Smooth muscle cell (in vitro differentiated cells): Measurements from ENCODE around the gene SLC25A21. TPM values are rescaled to one million over a fixed set of nuclear protein-coding genes. Genes with fewer than 3 reads are reported as not detected.

Experiments
- DNase-seq: peaks from one replicate; lab custom pipeline; 2025; ENCODE audit not compliant: unreplicated experiment; lab: John Stamatoyannopoulos, UW
- H2AFZ ChIP-seq: fragments of 200-600 bp; sonication (generic); 2 replicates; pipeline ENCODE4 v1.6.0; 2016; ENCODE audit warnings: antibody characterized with exemption, low read depth, mild to moderate bottlenecking
- H3F3A ChIP-seq: fragments of 200-600 bp; sonication (generic); 2 replicates; pipeline ENCODE4 v1.6.0; 2017; ENCODE audit warnings: antibody characterized with exemption, low read depth
- H3K27ac ChIP-seq: fragments of 200-600 bp; sonication (generic); 2 replicates; pipeline ENCODE4 v1.5.1; 2016; ENCODE audit warnings: low read depth, mild to moderate bottlenecking
- H3K27me3 ChIP-seq: fragments of 200-600 bp; sonication (generic); 2 replicates; pipeline ENCODE4 v1.6.1; 2016; ENCODE audit warnings: low read depth, mild to moderate bottlenecking
- H3K36me3 ChIP-seq: fragments of 200-600 bp; sonication (generic); 2 replicates; pipeline ENCODE4 v1.5.1; 2016; ENCODE audit warnings: low read depth
- H3K4me1 ChIP-seq: fragments of 200-600 bp; sonication (generic); 2 replicates; pipeline ENCODE4 v1.5.1; 2016; ENCODE audit warnings: low read depth
- H3K4me2 ChIP-seq: fragments of 200-600 bp; sonication (generic); 2 replicates; pipeline ENCODE4 v1.6.0; 2016; ENCODE audit warnings: mild to moderate bottlenecking
- H3K4me3 ChIP-seq: fragments of 200-600 bp; sonication (generic); 2 replicates; pipeline ENCODE4 v1.5.1; 2016; ENCODE audit warnings: mild to moderate bottlenecking
- H3K79me2 ChIP-seq: fragments of 200-600 bp; sonication (generic); 2 replicates; pipeline ENCODE4 v1.6.0; 2016; ENCODE audit warnings: low read depth, mild to moderate bottlenecking
- H3K9ac ChIP-seq: fragments of 200-600 bp; sonication (generic); 2 replicates; pipeline ENCODE4 v1.6.0; 2016; ENCODE audit warnings: low read depth
- H3K9me3 ChIP-seq: fragments of 200-600 bp; sonication (generic); replicated peaks from 2 replicates; pipeline ENCODE4 v1.5.1; 2016; ENCODE audit warnings: low read depth
- H4K20me1 ChIP-seq: fragments of 200-600 bp; sonication (generic); 2 replicates; pipeline ENCODE4 v1.6.0; 2016; ENCODE audit warnings: low read depth
- CTCF ChIP-seq: fragments of 200-600 bp; sonication (generic); IDR thresholded peaks from 2 replicates; pipeline ENCODE4 v1.5.1; 2017; ENCODE audit warnings: borderline replicate concordance, mild to moderate bottlenecking, antibody characterized with exemption; ENCODE audit not compliant: insufficient read depth, poor library complexity, severe bottlenecking
- WGBS: methylation state at CpG from one replicate; pipeline ENCODE4 v1.1.7; 2016; ENCODE audit warnings: low lambda C conversion rate; 5-methylcytosine and 5-hydroxymethylcytosine counted together
- polyA plus RNA-seq: library from polyadenylated mRNA; unstranded; fragments of >200 nt; fragmentation: Nextera tagmentation; extraction: Ambion mirVana; gene quantifications from 2 replicates; pipeline ENCODE4 v1.2.1, GENCODE V29; 2016
- total RNA-seq: library from RNA; depleted of rRNA; stranded (reverse); fragments of >200 nt; gene quantifications from 2 replicates; pipeline ENCODE4 v1.2.3, GENCODE V29; 2014

SLC25A21 gene
- total and polyA plus RNA-seq, 2 experiments from 2014 or later = 1.1 TPM; not detected in 1

DNA sequence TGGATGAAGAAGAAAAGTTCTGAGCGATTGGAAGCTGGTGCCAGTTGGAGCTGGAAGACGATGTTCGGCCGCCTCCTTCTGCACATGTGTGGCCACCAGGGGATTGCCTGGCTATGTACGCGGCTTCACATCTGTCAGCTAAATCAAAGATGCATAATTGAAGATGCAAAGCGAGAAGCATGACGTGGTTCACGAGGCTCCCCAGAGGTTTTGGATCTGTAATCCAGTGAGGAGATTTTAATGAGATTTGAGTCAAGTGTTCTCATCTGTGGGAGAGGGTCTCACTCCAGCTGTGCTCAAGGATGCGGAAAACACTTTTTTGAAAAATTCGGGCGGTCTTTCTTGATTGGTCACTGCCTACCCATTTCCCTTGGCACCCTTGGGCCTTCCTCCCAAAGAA is 416.2 kb downstream of the SLC25A21 start:
- Histone ChIP-seq H3K27ac (no peak overlapping the region), H3K4me1 (peaks cover 6% of the 10 kb centered on the region), H3K4me3 (no peak overlapping the region), H3K9ac (no peak overlapping the region), H2AFZ (no peak overlapping the region), H3K27me3 (peaks cover 17% of the 10 kb centered on the region), H3K4me2 (no peak overlapping the region), H4K20me1 (no peaks in the 10 kb centered on the region), H3K9me3 (no peaks in the 10 kb centered on the region), H3K36me3 (no peaks in the 10 kb centered on the region), H3F3A (no peaks in the 10 kb centered on the region), H3K79me2 (no peaks in the 10 kb centered on the region)
- no peak for TF ChIP-seq CTCF
- no peak for DNase-seq
- 97% methylated on average over 12 of the region's 12 CpGs for WGBS

- peaks cover 1% of the 10 kb centered on the region for H3K4me1 ChIP-seq
- no peak for DNase-seq
- no peaks in the 10 kb centered on the region for H3F3A ChIP-seq
- no peak overlapping the region for H3K4me2 ChIP-seq
- no peaks in the 10 kb centered on the region for H3K79me2 ChIP-seq
- no peak overlapping the region for H2AFZ ChIP-seq
- no peak overlapping the region for H3K9ac ChIP-seq
- no peaks in the 10 kb centered on the region for H4K20me1 ChIP-seq
- H3K27ac ChIP-seq = no peak overlapping the region
- no peak overlapping the region for H3K4me3 ChIP-seq
- H3K36me3 ChIP-seq = no peaks in the 10 kb centered on the region
- no peak for TF ChIP-seq CTCF
- no peaks in the 10 kb centered on the region for H3K9me3 ChIP-seq
- peaks cover 17% of the 10 kb centered on the region for H3K27me3 ChIP-seq
Measured at GRCh38 chr14:36755756-36756155, 416.6 kb downstream of the SLC25A21 start.

GRCh38 chr14:36751920-36752319 is 420.5 kb downstream of the SLC25A21 start:
- 98% methylated on average over 3 of the region's 3 CpGs for WGBS

More at GRCh38 chr14:36751920-36752319, 420.5 kb downstream of the SLC25A21 start:
- no peaks in the 10 kb centered on the region for H3K36me3 ChIP-seq
- no peaks in the 10 kb centered on the region for H3K79me2 ChIP-seq
- H3K4me2 ChIP-seq = no peak overlapping the region
- no peak overlapping the region for H3K9ac ChIP-seq
- H3K27ac ChIP-seq = no peak overlapping the region
- H3K4me3 ChIP-seq = no peak overlapping the region
- no peak for TF ChIP-seq CTCF
- no peaks in the 10 kb centered on the region for H4K20me1 ChIP-seq
- H2AFZ ChIP-seq = no peak overlapping the region
- H3K9me3 ChIP-seq = no peaks in the 10 kb centered on the region
- no peak for DNase-seq
- H3F3A ChIP-seq = no peaks in the 10 kb centered on the region
- H3K27me3 ChIP-seq = no peaks in the 10 kb centered on the region
- H3K4me1 ChIP-seq = no peaks in the 10 kb centered on the region
